HUES64 (cell line): ENCODE data around the gene CCDC124.
A peak's percentile ranks its signal among the peaks of the same experiment; 100 is the strongest.
"Not testable (repeated sequence)": the region's sequence is repeated elsewhere in the genome, so short reads cannot be mapped to it uniquely, and the experiment has no call there.

Experiments used
- H3K27ac ChIP-seq: 2 replicates; pipeline ENCODE4 v1.7.0; 2013; ENCODE audit warnings: low read depth, low read length, inconsistent platforms
- H3K27me3 ChIP-seq: 2 replicates; pipeline ENCODE4 v1.6.1; 2013; ENCODE audit warnings: mild to moderate bottlenecking, low read length; ENCODE audit not compliant: insufficient read depth
- H3K36me3 ChIP-seq: 2 replicates; pipeline ENCODE4 v1.6.1; 2013; ENCODE audit warnings: mild to moderate bottlenecking, low read length; ENCODE audit not compliant: insufficient read depth
- H3K4me1 ChIP-seq: 2 replicates; pipeline ENCODE4 v1.6.1; 2013; ENCODE audit warnings: mild to moderate bottlenecking, low read length, moderate library complexity; ENCODE audit not compliant: insufficient read depth
- H3K4me3 ChIP-seq: 2 replicates; pipeline ENCODE4 v1.5.1; 2013; ENCODE audit warnings: mild to moderate bottlenecking, low read length, moderate library complexity
- H3K9ac ChIP-seq: 2 replicates; pipeline ENCODE4 v1.6.1; 2013; ENCODE audit warnings: mild to moderate bottlenecking, low read depth, low read length
- H3K9me3 ChIP-seq: 2 replicates; pipeline ENCODE4 v1.6.1; 2013; ENCODE audit warnings: low read depth, low read length; ENCODE audit not compliant: insufficient read depth
- WGBS: fragments of 150-250, 120-280 bp; methylation state at CpG from one replicate; pipeline ENCODE4 v1.1.7; 2013; ENCODE audit warnings: missing lambda C conversion rate; 5-methylcytosine and 5-hydroxymethylcytosine counted together

The CCDC124 gene

GRCh38 chr19:17910791-17911360 is 21.9 kb upstream of the CCDC124 start:
- 94% methylated on average over 10 of the region's 11 CpGs for WGBS
- Histone ChIP-seq H3K27ac (no peak overlapping the region), H3K36me3 (no peaks in the 10 kb centered on the region), H3K27me3 (no peaks in the 10 kb centered on the region), H3K4me1 (no peaks in the 10 kb centered on the region), H3K9ac (no peak overlapping the region), H3K4me3 (no peak overlapping the region), H3K9me3 (peaks cover 9% of the 10 kb centered on the region)

- 89% methylated on average over 6 of the region's 6 CpGs for WGBS
- no peaks in the 10 kb centered on the region for H3K36me3 ChIP-seq
- no peaks in the 10 kb centered on the region for H3K4me1 ChIP-seq
- no peaks in the 10 kb centered on the region for H3K27me3 ChIP-seq
- H3K9ac ChIP-seq: no peak overlapping the region
- H3K27ac ChIP-seq: no peak overlapping the region
- no peak overlapping the region for H3K4me3 ChIP-seq
- peaks cover 7% of the 10 kb centered on the region for H3K9me3 ChIP-seq
Measured at GRCh38 chr19:17915940-17916593, 16.7 kb upstream of the CCDC124 start.

- not testable (repeated sequence) for H3K4me1 ChIP-seq, H3K27ac ChIP-seq
- 97% methylated on average over 24 of the region's 30 CpGs for WGBS
Measured at GRCh38 chr19:17918151-17918550, 14.7 kb upstream of the CCDC124 start.

GRCh38 chr19:17919122-17919521 is 13.7 kb upstream of the CCDC124 start:
- H3K9ac ChIP-seq, H3K36me3 ChIP-seq, H3K4me3 ChIP-seq, H3K9me3 ChIP-seq, H3K27ac ChIP-seq, H3K27me3 ChIP-seq, H3K4me1 ChIP-seq: not testable (repeated sequence)
- no CpG with 5 or more reads among the region's 5 CpGs for WGBS

More at GRCh38 chr19:17918151-17918550, 14.7 kb upstream of the CCDC124 start:
- H3K27me3 ChIP-seq, H3K9ac ChIP-seq, H3K36me3 ChIP-seq, H3K9me3 ChIP-seq, H3K4me3 ChIP-seq: not testable (repeated sequence)

GRCh38 chr19:17920527-17920926 is 12.3 kb upstream of the CCDC124 start:
- H3K9ac ChIP-seq: no peak overlapping the region
- H3K27me3 ChIP-seq: no peaks in the 10 kb centered on the region
- H3K27ac ChIP-seq: no peak overlapping the region
- no peaks in the 10 kb centered on the region for H3K36me3 ChIP-seq
- H3K4me1 ChIP-seq: no peaks in the 10 kb centered on the region
- no peak overlapping the region for H3K4me3 ChIP-seq
- H3K9me3 ChIP-seq: peaks cover 7% of the 10 kb centered on the region

GRCh38 chr19:17922138-17922537 is 10.7 kb upstream of the CCDC124 start:
- no peaks in the 10 kb centered on the region for H3K36me3 ChIP-seq
- WGBS: 92% methylated on average over 3 of the region's 3 CpGs
- H3K9me3 ChIP-seq: peaks cover 3% of the 10 kb centered on the region; the same call in 1 of the 2 replicates
- no peaks in the 10 kb centered on the region for H3K4me1 ChIP-seq
- no peak overlapping the region for H3K4me3 ChIP-seq
- H3K27ac ChIP-seq: no peak overlapping the region
- no peak overlapping the region for H3K9ac ChIP-seq
- no peaks in the 10 kb centered on the region for H3K27me3 ChIP-seq

GRCh38 chr19:17926044-17926443 is 6.8 kb upstream of the CCDC124 start:
- WGBS: 86% methylated on average over 4 of the region's 4 CpGs
- Histone ChIP-seq H3K4me1 (no peaks in the 10 kb centered on the region), H3K9me3 (no peaks in the 10 kb centered on the region), H3K4me3 (no peak overlapping the region), H3K36me3 (no peaks in the 10 kb centered on the region), H3K27ac (no peak overlapping the region), H3K9ac (no peak overlapping the region), H3K27me3 (no peaks in the 10 kb centered on the region)

GRCh38 chr19:17929056-17929455 is 3.8 kb upstream of the CCDC124 start:
- Histone ChIP-seq H3K9ac (no peak overlapping the region), H3K4me1 (peaks cover 10% of the 10 kb centered on the region), H3K36me3 (no peaks in the 10 kb centered on the region), H3K4me3 (no peak overlapping the region), H3K9me3 (no peaks in the 10 kb centered on the region), H3K27me3 (no peaks in the 10 kb centered on the region), H3K27ac (no peak overlapping the region)
- 87% methylated on average over 4 of the region's 4 CpGs for WGBS

GRCh38 chr19:17931532-17932191 is 1.2 kb upstream of the CCDC124 start:
- WGBS: 23% methylated on average over 14 of the region's 14 CpGs
- Histone ChIP-seq H3K27ac (peak overlapping the region; percentile 96), H3K4me1 (peaks cover 10% of the 10 kb centered on the region), H3K4me3 (peak overlapping the region; percentile 93), H3K9me3 (no peaks in the 10 kb centered on the region), H3K27me3 (no peaks in the 10 kb centered on the region), H3K9ac (0 out of 2 replicates have a peak overlapping the region, but pooled peaks have one; percentile 93), H3K36me3 (peaks cover 5% of the 10 kb centered on the region; the same call in 1 of the 2 replicates)

- Histone ChIP-seq H3K27me3 (no peaks in the 10 kb centered on the region), H3K27ac (peak overlapping the region; percentile 96; the same call in 1 of the 2 replicates), H3K4me3 (peak overlapping the region; percentile 93), H3K4me1 (peaks cover 10% of the 10 kb centered on the region), H3K9ac (peak overlapping the region; percentile 93), H3K36me3 (peaks cover 11% of the 10 kb centered on the region; the same call in 1 of the 2 replicates), H3K9me3 (no peaks in the 10 kb centered on the region)
- WGBS: 32% methylated on average over 19 of the region's 19 CpGs
Measured at GRCh38 chr19:17933414-17934129, 757 bp downstream of the CCDC124 start.

GRCh38 chr19:17936379-17936778 is 3.6 kb downstream of the CCDC124 start:
- Histone ChIP-seq H3K27me3 (no peaks in the 10 kb centered on the region), H3K36me3 (peaks cover 21% of the 10 kb centered on the region), H3K4me3 (no peak overlapping the region), H3K9me3 (no peaks in the 10 kb centered on the region), H3K27ac (no peak overlapping the region), H3K9ac (no peak overlapping the region), H3K4me1 (peaks cover 9% of the 10 kb centered on the region)
- WGBS: 93% methylated on average over 21 of the region's 21 CpGs
